SU-DHL-6 (cell line): ENCODE measurements around the gene PTTG1IP.

Experiments used
- H2AFZ ChIP-seq: fragments of 200-600 bp; sonication (generic); 2 replicates; pipeline ENCODE4 v1.6.1; 2014; ENCODE audit warnings: low read depth, mild to moderate bottlenecking, moderate library complexity, mixed read lengths, antibody characterized with exemption, low read length; ENCODE audit not compliant: severe bottlenecking
- H3F3A ChIP-seq: fragments of 200-600 bp; shearing (Covaris generic); 2 replicates; pipeline ENCODE4 v1.6.0; 2016; ENCODE audit warnings: antibody characterized with exemption, mild to moderate bottlenecking; ENCODE audit not compliant: insufficient read depth
- H3K27ac ChIP-seq: fragments of 200-600 bp; sonication (generic); 2 replicates; pipeline ENCODE4 v1.5.1; 2016; ENCODE audit warnings: low read depth, mild to moderate bottlenecking, low read length, moderate library complexity, mixed read lengths
- H3K27me3 ChIP-seq: fragments of 200-600 bp; sonication (generic), shearing (Covaris generic); 2 replicates; pipeline ENCODE4 v1.6.0; 2014; ENCODE audit warnings: mild to moderate bottlenecking, low read length
- H3K36me3 ChIP-seq: fragments of 200-600 bp; sonication (generic); 2 replicates; pipeline ENCODE4 v1.6.1; 2014; ENCODE audit warnings: mild to moderate bottlenecking, low read length, mixed read lengths
- H3K4me2 ChIP-seq: fragments of 300-600, 200-600 bp; shearing (Covaris generic), sonication (generic); 2 replicates; pipeline ENCODE4 v1.6.0; 2014; ENCODE audit warnings: low read length, low read depth, mild to moderate bottlenecking; ENCODE audit not compliant: poor library complexity, severe bottlenecking
- H3K4me3 ChIP-seq: fragments of 200-600 bp; sonication (generic); 2 replicates; pipeline ENCODE4 v1.5.1; 2014; ENCODE audit warnings: antibody characterized with exemption, low read length, mild to moderate bottlenecking, mixed read lengths; ENCODE audit not compliant: insufficient read depth, poor library complexity, severe bottlenecking
- H3K79me2 ChIP-seq: fragments of 200-600 bp; sonication (generic); 2 replicates; pipeline ENCODE4 v1.6.1; 2014; ENCODE audit warnings: mild to moderate bottlenecking, low read length, moderate library complexity; ENCODE audit not compliant: insufficient read depth
- H3K9ac ChIP-seq: fragments of 200-600 bp; sonication (generic); 2 replicates; pipeline ENCODE4 v1.7.0; 2014; ENCODE audit warnings: mild to moderate bottlenecking, low read length
- H3K9me2 ChIP-seq: fragments of 200-600 bp; sonication (generic); replicated peaks from 2 replicates; pipeline ENCODE4 v1.6.1; 2014; ENCODE audit warnings: low read length; ENCODE audit not compliant: insufficient read depth
- H3K9me3 ChIP-seq: fragments of 200-600 bp; sonication (generic); 2 replicates; pipeline ENCODE4 v1.6.1; 2014; ENCODE audit warnings: low read length, mixed read lengths; ENCODE audit not compliant: insufficient read depth
- H4K20me1 ChIP-seq: fragments of 200-600 bp; sonication (generic); 2 replicates; pipeline ENCODE4 v1.6.1; 2014; ENCODE audit warnings: low read depth, mild to moderate bottlenecking, antibody characterized with exemption, low read length, moderate library complexity, mixed read lengths
- EZH2phosphoT487 ChIP-seq: fragments of 200-600 bp; sonication (generic), shearing (Covaris generic); conservative IDR thresholded peaks from 2 replicates; pipeline ENCODE4 v1.6.1; 2018; ENCODE audit warnings: mild to moderate bottlenecking, antibody characterized with exemption, low read length, moderate library complexity, mixed read lengths
- TF ChIP-seq, protein P1 (sequence below): fragments of 200-600 bp; sonication (generic); IDR thresholded peaks from one replicate; pipeline ENCODE4 v1.5.1; 2017; ENCODE audit warnings: antibody characterized with exemption, mild to moderate bottlenecking, low read length, moderate library complexity; ENCODE audit not compliant: insufficient read depth, poor library complexity, severe bottlenecking

The PTTG1IP gene

GRCh38 chr21:44823179-44823660 is 50.3 kb downstream of the PTTG1IP start:
- Histone ChIP-seq H4K20me1 (no peaks in the 10 kb centered on the region), H3K9ac (no peak overlapping the region), H3K9me2 (no peaks in the 10 kb centered on the region), H3F3A (no peaks in the 10 kb centered on the region), H3K4me3 (no peak overlapping the region), H3K9me3 (peaks cover 26% of the 10 kb centered on the region), H3K4me2 (no peak overlapping the region), H3K27me3 (no peaks in the 10 kb centered on the region), H2AFZ (no peak overlapping the region), H3K36me3 (no peaks in the 10 kb centered on the region; the same call in 1 of the 2 replicates), H3K27ac (no peak overlapping the region), H3K79me2 (no peaks in the 10 kb centered on the region)
- TF ChIP-seq EZH2phosphoT487: no peak
- TF ChIP-seq, protein P1, sequence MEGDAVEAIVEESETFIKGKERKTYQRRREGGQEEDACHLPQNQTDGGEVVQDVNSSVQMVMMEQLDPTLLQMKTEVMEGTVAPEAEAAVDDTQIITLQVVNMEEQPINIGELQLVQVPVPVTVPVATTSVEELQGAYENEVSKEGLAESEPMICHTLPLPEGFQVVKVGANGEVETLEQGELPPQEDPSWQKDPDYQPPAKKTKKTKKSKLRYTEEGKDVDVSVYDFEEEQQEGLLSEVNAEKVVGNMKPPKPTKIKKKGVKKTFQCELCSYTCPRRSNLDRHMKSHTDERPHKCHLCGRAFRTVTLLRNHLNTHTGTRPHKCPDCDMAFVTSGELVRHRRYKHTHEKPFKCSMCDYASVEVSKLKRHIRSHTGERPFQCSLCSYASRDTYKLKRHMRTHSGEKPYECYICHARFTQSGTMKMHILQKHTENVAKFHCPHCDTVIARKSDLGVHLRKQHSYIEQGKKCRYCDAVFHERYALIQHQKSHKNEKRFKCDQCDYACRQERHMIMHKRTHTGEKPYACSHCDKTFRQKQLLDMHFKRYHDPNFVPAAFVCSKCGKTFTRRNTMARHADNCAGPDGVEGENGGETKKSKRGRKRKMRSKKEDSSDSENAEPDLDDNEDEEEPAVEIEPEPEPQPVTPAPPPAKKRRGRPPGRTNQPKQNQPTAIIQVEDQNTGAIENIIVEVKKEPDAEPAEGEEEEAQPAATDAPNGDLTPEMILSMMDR: no peak

- Histone ChIP-seq H3K9me2 (no peaks in the 10 kb centered on the region), H3K9me3 (peaks cover 22% of the 10 kb centered on the region; the same call in 1 of the 2 replicates), H2AFZ (no peak overlapping the region), H3K27ac (no peak overlapping the region), H3K9ac (no peak overlapping the region), H3K4me3 (no peak overlapping the region), H3F3A (no peaks in the 10 kb centered on the region), H3K27me3 (no peaks in the 10 kb centered on the region), H3K36me3 (no peaks in the 10 kb centered on the region; the same call in 1 of the 2 replicates), H3K4me2 (no peak overlapping the region), H4K20me1 (no peaks in the 10 kb centered on the region), H3K79me2 (no peaks in the 10 kb centered on the region)
- no peak for TF ChIP-seq EZH2phosphoT487
- TF ChIP-seq, protein P1: no peak
These were observed 50.9 kb downstream of the PTTG1IP start for GRCh38 chr21:44822484-44823178.

GRCh38 chr21:44820851-44821250 is 52.6 kb downstream of the PTTG1IP start:
- Histone ChIP-seq H3K9ac (no peak overlapping the region), H3K9me3 (peaks cover 16% of the 10 kb centered on the region; the same call in 1 of the 2 replicates)
- TF ChIP-seq EZH2phosphoT487: no peak
- TF ChIP-seq, protein P1: no peak

More at GRCh38 chr21:44820851-44821250, 52.6 kb downstream of the PTTG1IP start:
- no peaks in the 10 kb centered on the region; the same call in 1 of the 2 replicates for H3K36me3 ChIP-seq
- no peaks in the 10 kb centered on the region for H3K27me3 ChIP-seq
- H3K4me3 ChIP-seq: no peak overlapping the region
- H3K9me2 ChIP-seq: no peaks in the 10 kb centered on the region
- H4K20me1 ChIP-seq: no peaks in the 10 kb centered on the region
- no peak overlapping the region for H2AFZ ChIP-seq
- H3K27ac ChIP-seq: no peak overlapping the region
- no peak overlapping the region for H3K4me2 ChIP-seq
- 0 out of 2 replicates have a peak, but pooled peaks cover 3% of the 10 kb centered on the region for H3F3A ChIP-seq
- H3K79me2 ChIP-seq: peaks cover 15% of the 10 kb centered on the region
